Activated CD8-positive, alpha-beta T cell treated with anti-CD3 and anti-CD28 coated beads for 36 hours (primary cell): ENCODE measurements around the gene PROP1. TPM values are rescaled to one million over a fixed set of nuclear protein-coding genes. Genes with fewer than 3 reads are reported as not detected.
"Not testable (repeated sequence)": the region's sequence is repeated elsewhere in the genome, so short reads cannot be mapped to it uniquely, and the experiment has no call there.

Experiments used
- ATAC-seq: fragments of 200-7000 bp; cut with Tn5 transposase; one replicate; pipeline ENCODE4 v1.10.0; 2021; ENCODE audit warnings: mild to moderate bottlenecking, moderate library complexity
- CTCF ChIA-PET: fragments of 350-600 bp; sonication (Branson Sonifier 250); formaldehyde crosslinking; loops from one replicate; lab custom pipeline; 2021; ENCODE audit warnings: antibody characterized with exemption; lab: Charles Lee
- POLR2A ChIA-PET: fragments of 350-600 bp; sonication (Branson Sonifier 250); formaldehyde crosslinking; loops from one replicate; lab custom pipeline; 2021; ENCODE audit warnings: antibody characterized with exemption; lab: Charles Lee
- DNase-seq: peaks from one replicate; pipeline ENCODE4 v3.0.0-alpha.2; 2020
- H3K27ac Mint-ChIP-seq: one replicate; pipeline ENCODE4 v1.8.0; 2021; ENCODE audit warnings: mild to moderate bottlenecking, mixed read lengths
- H3K27me3 Mint-ChIP-seq: one replicate; pipeline ENCODE4 v1.8.0; 2021; ENCODE audit warnings: mixed read lengths
- H3K36me3 Mint-ChIP-seq: one replicate; pipeline ENCODE4 v1.8.0; 2021; ENCODE audit warnings: low read depth, mixed read lengths
- H3K4me1 Mint-ChIP-seq: one replicate; pipeline ENCODE4 v1.8.0; 2021; ENCODE audit warnings: low read depth, mixed read lengths
- H3K4me3 Mint-ChIP-seq: one replicate; pipeline ENCODE4 v1.8.0; 2021; ENCODE audit warnings: mild to moderate bottlenecking, moderate library complexity, mixed read lengths
- H3K9me3 Mint-ChIP-seq: one replicate; pipeline ENCODE4 v1.8.0; 2021; ENCODE audit warnings: mixed read lengths
- intact Hi-C: fragments of 100-400 bp; cut with micrococcal nuclease; formaldehyde crosslinking; loops from one replicate; pipeline ENCODE4 v1.10.0; 2022
- total RNA-seq, 2 experiments: library from RNA; stranded (reverse); gene quantifications; one replicate each; pipeline ENCODE4 v1.2.3, GENCODE V29; 2021
- TF ChIP-seq, protein P1 (sequence below): fragments of 200-600 bp; IDR thresholded peaks from one replicate; pipeline ENCODE4 v1.8.0; 2022; ENCODE audit warnings: antibody characterized with exemption, mild to moderate bottlenecking

PROP1 gene
- total RNA-seq, 2 experiments from 2014 or later = not detected

DNA sequence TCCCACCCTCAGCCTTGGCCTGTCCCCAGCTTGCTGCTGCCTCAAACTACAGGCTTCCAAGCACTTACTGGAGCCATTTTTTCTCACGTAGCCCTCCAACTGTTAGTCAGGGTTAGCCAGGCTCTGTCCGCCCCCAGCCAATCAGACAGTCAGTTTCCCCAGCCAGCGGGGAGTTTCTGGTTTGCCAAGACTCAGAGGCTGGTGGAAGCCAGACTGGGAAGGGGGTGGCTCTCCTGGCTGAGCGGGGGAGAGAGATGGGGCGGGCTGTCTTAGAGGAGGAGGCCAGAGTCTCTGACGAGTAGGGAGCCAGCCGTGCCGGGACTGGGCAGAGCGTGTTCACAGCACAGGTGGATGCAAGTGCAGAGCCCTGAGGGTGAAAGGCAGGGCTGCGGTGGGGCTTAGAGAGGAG, 15.3 kb downstream of the PROP1 start:
- H3K36me3 Mint-ChIP-seq = no peaks in the 10 kb centered on the region
- peaks cover 43% of the 10 kb centered on the region for H3K27me3 Mint-ChIP-seq
- DNase-seq (no peak), ATAC-seq (no peak)
- ChIA-PET POLR2A (no interaction called here), CTCF (no interaction called here)
- H3K27ac Mint-ChIP-seq = no peak overlapping the region
- H3K4me1 Mint-ChIP-seq = peaks cover 6% of the 10 kb centered on the region
- H3K4me3 Mint-ChIP-seq = no peak overlapping the region
- intact Hi-C loops = no loop called here
- TF ChIP-seq, protein P1, sequence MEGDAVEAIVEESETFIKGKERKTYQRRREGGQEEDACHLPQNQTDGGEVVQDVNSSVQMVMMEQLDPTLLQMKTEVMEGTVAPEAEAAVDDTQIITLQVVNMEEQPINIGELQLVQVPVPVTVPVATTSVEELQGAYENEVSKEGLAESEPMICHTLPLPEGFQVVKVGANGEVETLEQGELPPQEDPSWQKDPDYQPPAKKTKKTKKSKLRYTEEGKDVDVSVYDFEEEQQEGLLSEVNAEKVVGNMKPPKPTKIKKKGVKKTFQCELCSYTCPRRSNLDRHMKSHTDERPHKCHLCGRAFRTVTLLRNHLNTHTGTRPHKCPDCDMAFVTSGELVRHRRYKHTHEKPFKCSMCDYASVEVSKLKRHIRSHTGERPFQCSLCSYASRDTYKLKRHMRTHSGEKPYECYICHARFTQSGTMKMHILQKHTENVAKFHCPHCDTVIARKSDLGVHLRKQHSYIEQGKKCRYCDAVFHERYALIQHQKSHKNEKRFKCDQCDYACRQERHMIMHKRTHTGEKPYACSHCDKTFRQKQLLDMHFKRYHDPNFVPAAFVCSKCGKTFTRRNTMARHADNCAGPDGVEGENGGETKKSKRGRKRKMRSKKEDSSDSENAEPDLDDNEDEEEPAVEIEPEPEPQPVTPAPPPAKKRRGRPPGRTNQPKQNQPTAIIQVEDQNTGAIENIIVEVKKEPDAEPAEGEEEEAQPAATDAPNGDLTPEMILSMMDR = no peak
- no peaks in the 10 kb centered on the region for H3K9me3 Mint-ChIP-seq

- H3K4me3 Mint-ChIP-seq, ATAC-seq, H3K36me3 Mint-ChIP-seq, H3K27ac Mint-ChIP-seq, POLR2A ChIA-PET, DNase-seq, CTCF ChIA-PET, H3K9me3 Mint-ChIP-seq, H3K4me1 Mint-ChIP-seq, intact Hi-C loops: not testable (repeated sequence)
- peaks cover 17% of the 10 kb centered on the region for H3K27me3 Mint-ChIP-seq
Measured at GRCh38 chr5:177977600-177977999, 18.4 kb downstream of the PROP1 start.

DNA sequence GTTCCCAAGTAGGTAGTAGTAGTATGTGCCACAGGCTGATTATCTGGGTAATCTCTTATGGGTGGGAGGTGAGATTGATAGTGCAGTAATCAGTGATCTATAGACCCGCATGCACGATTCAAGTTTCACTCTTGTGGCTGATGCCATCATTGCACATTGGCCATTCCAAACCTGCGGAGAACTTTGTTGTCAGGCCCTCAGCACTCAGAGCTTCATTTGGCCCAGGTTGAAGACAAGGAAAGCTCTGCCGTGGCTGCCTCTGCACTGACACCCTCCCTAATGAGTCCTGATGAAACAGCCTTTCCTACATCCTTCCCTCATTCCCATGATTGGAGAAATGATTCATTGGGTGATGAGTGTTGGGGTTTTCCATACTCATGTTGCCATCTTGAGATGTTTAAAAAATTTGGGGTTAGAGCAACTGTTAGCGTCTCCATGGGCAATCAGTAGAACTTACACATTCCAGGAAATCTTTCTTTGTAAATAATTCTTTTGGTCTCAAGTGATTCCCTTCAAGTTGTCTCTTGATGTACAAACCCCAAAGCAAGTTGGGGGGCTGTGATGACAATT, 22.9 kb downstream of the PROP1 start:
- Mint-ChIP-seq H3K36me3 (no peaks in the 10 kb centered on the region), H3K27ac (no peak overlapping the region), H3K9me3 (no peaks in the 10 kb centered on the region), H3K27me3 (peaks cover 4% of the 10 kb centered on the region), H3K4me3 (no peak overlapping the region), H3K4me1 (no peaks in the 10 kb centered on the region)
- TF ChIP-seq, protein P1 = no peak
- DNase-seq (no peak), ATAC-seq (no peak)
- POLR2A ChIA-PET = no interaction called here
- CTCF ChIA-PET = no interaction called here
- intact Hi-C loops = no loop called here

DNA sequence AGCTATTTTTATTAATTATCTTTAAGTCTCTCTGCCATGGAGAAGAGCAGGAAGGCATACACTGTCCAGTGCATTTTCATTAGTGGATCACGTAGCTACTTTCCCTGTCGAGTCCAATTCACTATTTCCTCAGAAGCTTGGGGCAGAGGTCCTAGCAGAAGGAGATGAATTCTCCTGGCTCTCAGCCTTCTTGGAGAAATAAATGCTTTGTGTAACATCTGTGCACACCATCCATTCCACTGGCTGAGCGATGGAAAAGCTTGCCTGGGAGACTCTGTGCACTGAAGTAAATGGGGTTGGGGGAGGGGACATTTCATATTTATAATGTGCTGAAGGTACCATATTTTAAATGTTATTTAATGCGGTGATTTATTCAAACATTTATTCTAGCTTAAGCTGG, 23.4 kb downstream of the PROP1 start:
- ChIA-PET CTCF (interaction anchor here (1.2 kb wide), 1 partner anchor 10 kb away, joined by 5 read pairs; no protein-coding TSS in a partner anchor), POLR2A (no interaction called here)
- Mint-ChIP-seq H3K9me3 (no peaks in the 10 kb centered on the region), H3K4me3 (no peak overlapping the region), H3K36me3 (no peaks in the 10 kb centered on the region), H3K4me1 (no peaks in the 10 kb centered on the region), H3K27me3 (peaks cover 4% of the 10 kb centered on the region), H3K27ac (no peak overlapping the region)
- no peak for DNase-seq
- intact Hi-C loops = no loop called here
- ATAC-seq = no peak
- TF ChIP-seq, protein P1 = no peak

- intact Hi-C loops, H3K36me3 Mint-ChIP-seq, H3K9me3 Mint-ChIP-seq, H3K27ac Mint-ChIP-seq, POLR2A ChIA-PET, DNase-seq, ATAC-seq, H3K4me1 Mint-ChIP-seq, H3K4me3 Mint-ChIP-seq, H3K27me3 Mint-ChIP-seq: not testable (repeated sequence)
- CTCF ChIA-PET = interaction anchor here (1.2 kb wide), 1 partner anchor 10 kb away, joined by 5 read pairs; no protein-coding TSS in a partner anchor
Measured at GRCh38 chr5:177972014-177972413, 24.0 kb downstream of the PROP1 start.

DNA sequence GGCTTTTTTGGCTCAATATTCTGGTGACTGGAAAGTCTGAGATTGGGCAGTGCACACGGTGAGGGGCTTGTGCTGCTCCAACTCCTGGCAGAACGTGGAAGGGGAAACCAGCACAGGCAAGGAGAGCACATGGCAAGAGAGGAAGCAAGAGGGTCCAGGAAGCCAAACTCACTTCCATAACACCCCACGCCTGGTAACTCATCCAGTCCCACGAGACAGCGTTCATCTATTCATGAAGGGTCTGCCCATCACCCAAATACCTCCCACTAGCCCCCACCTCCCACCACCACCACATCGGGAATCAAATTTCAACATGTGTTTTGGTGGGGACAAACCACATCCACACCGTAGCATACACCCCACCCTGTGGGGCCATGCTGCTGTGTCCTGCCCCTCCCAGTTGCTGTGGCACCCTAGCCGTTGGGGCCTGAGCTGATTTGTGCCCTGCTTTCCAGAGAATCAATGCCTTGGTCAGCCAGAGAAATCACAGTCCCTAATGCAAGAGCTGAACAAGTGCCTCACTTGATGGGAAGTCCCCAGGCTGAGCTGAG, 27.3 kb downstream of the PROP1 start:
- no peak overlapping the region for H3K27ac Mint-ChIP-seq
- H3K4me1 Mint-ChIP-seq = peaks cover 9% of the 10 kb centered on the region
- DNase-seq (no peak), ATAC-seq (no peak)
- H3K36me3 Mint-ChIP-seq = no peaks in the 10 kb centered on the region
- H3K27me3 Mint-ChIP-seq = peaks cover 3% of the 10 kb centered on the region
- TF ChIP-seq, protein P1 = no peak
- CTCF ChIA-PET = no interaction called here
- no peak overlapping the region for H3K4me3 Mint-ChIP-seq
- no peaks in the 10 kb centered on the region for H3K9me3 Mint-ChIP-seq
- intact Hi-C loops = no loop called here
- POLR2A ChIA-PET = no interaction called here
